Testis (tissue), 2 donors: Measurements from ENCODE around the gene C4orf50.

Source experiments
- CTCF ChIP-seq, 3 experiments: fragments of 450-650 bp in 2 of 3; fragments of 200-600 bp in 1 of 3; sonication (generic) in 1 of 3; IDR thresholded peaks; one replicate each; pipeline ENCODE4 v1.5.1; 2016 to 2019; ENCODE audit warnings: antibody characterized with exemption in 3 of 3, mild to moderate bottlenecking in 2 of 3, moderate library complexity in 1 of 3
- POLR2A ChIP-seq: fragments of 450-650 bp; IDR thresholded peaks from one replicate; pipeline ENCODE4 v1.6.1; 2017; ENCODE audit warnings: antibody characterized with exemption, mild to moderate bottlenecking, moderate library complexity

- TF ChIP-seq CTCF (IDR thresholded peaks at IDR 0.05) (no peak), POLR2A (no peak)
These were observed 10.1 kb downstream of the C4orf50 start for GRCh38 chr4:6008092-6008551.
